Measurements from ENCODE around the gene KCNK5.

GRCh38 chr6:39184906-39185580 is 44.2 kb downstream of the KCNK5 start:
- TF ChIP-seq POLR2A (IDR thresholded peaks at IDR 0.05) = no peak
- TF ChIP-seq CTCF (IDR thresholded peaks at IDR 0.05) = no peak

Data from tibial nerve (tissue), 3 donors.